ENCODE measurements around the gene STAB2. TPM values are rescaled to one million over a fixed set of nuclear protein-coding genes. Genes with fewer than 3 reads are reported as not detected.

Gene STAB2
- total RNA-seq, 6 experiments from 2014 or later = 5.5 to 32.2 (median 18.5) TPM

DNA sequence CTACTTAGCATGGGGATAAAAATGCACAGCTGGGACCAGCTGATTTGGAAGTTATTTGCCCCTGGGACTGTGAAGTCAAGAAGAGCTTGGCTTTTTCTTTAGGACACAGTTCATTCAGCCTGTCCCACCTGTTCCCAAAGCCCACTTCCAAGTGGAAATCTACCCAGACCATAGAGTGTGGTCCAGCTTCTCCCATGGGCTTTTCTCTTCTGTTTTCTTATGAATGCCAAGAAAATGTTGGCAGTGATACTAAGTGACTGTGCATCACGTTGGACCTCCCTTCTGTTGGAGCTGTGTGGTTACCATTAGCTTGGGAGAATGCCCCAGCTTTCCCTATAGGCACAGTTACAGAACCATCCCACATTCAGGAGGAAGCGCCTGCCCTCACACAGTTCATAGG lies 164.5 kb downstream of the STAB2 start:
- WGBS (ENCODE audit: insufficient coverage, low coverage, low lambda C conversion rate, missing lambda C conversion rate) = 17% methylated on average over 1 of the region's 2 CpGs
- DNase-seq (no peak), ATAC-seq (no peak)
- Histone ChIP-seq H3K4me1 (no peaks in the 10 kb centered on the region), H3K36me3 (peaks cover 0 to 3% (median 0%) of the 10 kb centered on the region in 4 donors), H3K4me3 (no peak overlapping the region), H3K27me3 (no peaks in the 10 kb centered on the region), H3K9me3 (no peaks in the 10 kb centered on the region), H3K27ac (no peak overlapping the region)
- TF ChIP-seq, protein P1, sequence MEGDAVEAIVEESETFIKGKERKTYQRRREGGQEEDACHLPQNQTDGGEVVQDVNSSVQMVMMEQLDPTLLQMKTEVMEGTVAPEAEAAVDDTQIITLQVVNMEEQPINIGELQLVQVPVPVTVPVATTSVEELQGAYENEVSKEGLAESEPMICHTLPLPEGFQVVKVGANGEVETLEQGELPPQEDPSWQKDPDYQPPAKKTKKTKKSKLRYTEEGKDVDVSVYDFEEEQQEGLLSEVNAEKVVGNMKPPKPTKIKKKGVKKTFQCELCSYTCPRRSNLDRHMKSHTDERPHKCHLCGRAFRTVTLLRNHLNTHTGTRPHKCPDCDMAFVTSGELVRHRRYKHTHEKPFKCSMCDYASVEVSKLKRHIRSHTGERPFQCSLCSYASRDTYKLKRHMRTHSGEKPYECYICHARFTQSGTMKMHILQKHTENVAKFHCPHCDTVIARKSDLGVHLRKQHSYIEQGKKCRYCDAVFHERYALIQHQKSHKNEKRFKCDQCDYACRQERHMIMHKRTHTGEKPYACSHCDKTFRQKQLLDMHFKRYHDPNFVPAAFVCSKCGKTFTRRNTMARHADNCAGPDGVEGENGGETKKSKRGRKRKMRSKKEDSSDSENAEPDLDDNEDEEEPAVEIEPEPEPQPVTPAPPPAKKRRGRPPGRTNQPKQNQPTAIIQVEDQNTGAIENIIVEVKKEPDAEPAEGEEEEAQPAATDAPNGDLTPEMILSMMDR (IDR thresholded peaks at IDR 0.05) = no peak
- no peak for TF ChIP-seq POLR2A (IDR thresholded peaks at IDR 0.05)
- intact Hi-C loops (cut with DNase I) = no loop called here

DNA sequence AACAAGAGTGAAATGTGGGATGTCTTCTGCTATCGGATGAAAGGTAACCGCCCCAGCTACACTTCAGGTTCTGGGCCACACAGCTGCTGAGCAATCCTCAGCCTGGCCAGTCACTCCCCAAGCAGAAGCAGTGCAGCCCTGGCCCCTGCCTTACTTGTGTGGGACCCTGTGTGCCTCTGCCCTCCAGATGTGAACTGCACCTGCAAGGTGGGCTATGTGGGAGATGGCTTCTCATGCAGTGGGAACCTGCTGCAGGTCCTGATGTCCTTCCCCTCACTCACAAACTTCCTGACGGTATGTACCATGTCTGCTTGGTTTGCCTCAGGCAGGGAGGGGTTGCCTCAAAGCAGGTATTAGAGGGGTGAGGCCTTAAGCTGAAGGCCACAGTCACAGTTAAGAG lies 168.4 kb downstream of the STAB2 start:
- Histone ChIP-seq H3K9me3 (no peaks in the 10 kb centered on the region), H3K4me1 (no peaks in the 10 kb centered on the region), H3K27ac (no peak overlapping the region), H3K27me3 (no peaks in the 10 kb centered on the region), H3K36me3 (peaks cover 0 to 3% (median 0%) of the 10 kb centered on the region in 4 donors), H3K4me3 (no peak overlapping the region)
- DNase-seq (no peak), ATAC-seq (no peak)
- intact Hi-C loops (cut with DNase I) = no loop called here
- 0% methylated on average over 1 of the region's 3 CpGs for WGBS (ENCODE audit: insufficient coverage, low coverage, low lambda C conversion rate, missing lambda C conversion rate)
- TF ChIP-seq, protein P1 (IDR thresholded peaks at IDR 0.05) = no peak
- TF ChIP-seq POLR2A (IDR thresholded peaks at IDR 0.05) = no peak

GRCh38 chr12:103756443-103756842 lies 169.4 kb downstream of the STAB2 start:
- H3K27ac ChIP-seq = no peak overlapping the region
- ATAC-seq (no peak), DNase-seq (no peak)
- no peaks in the 10 kb centered on the region for H3K4me1 ChIP-seq
- WGBS (ENCODE audit: insufficient coverage, low coverage, low lambda C conversion rate, missing lambda C conversion rate) = 86% methylated on average over 1 of the region's 5 CpGs
- no peaks in the 10 kb centered on the region for H3K9me3 ChIP-seq
- intact Hi-C loops (cut with DNase I) = no loop called here
- TF ChIP-seq, protein P1 (IDR thresholded peaks at IDR 0.05) = no peak
- TF ChIP-seq POLR2A (IDR thresholded peaks at IDR 0.05) = no peak
- H3K4me3 ChIP-seq = no peak overlapping the region
- H3K36me3 ChIP-seq = peaks cover 0 to 3% (median 0%) of the 10 kb centered on the region in 4 donors
- no peaks in the 10 kb centered on the region for H3K27me3 ChIP-seq

GRCh38 chr12:103757248-103757647 lies 170.2 kb downstream of the STAB2 start:
- Histone ChIP-seq H3K4me1 (no peaks in the 10 kb centered on the region), H3K9me3 (no peaks in the 10 kb centered on the region), H3K36me3 (peaks cover 0 to 3% (median 0%) of the 10 kb centered on the region in 4 donors), H3K27me3 (no peaks in the 10 kb centered on the region), H3K27ac (no peak overlapping the region), H3K4me3 (no peak overlapping the region)
- 90% methylated on average over 1 of the region's 1 CpG for WGBS (ENCODE audit: insufficient coverage, low coverage, low lambda C conversion rate, missing lambda C conversion rate)
- no peak for DNase-seq
- intact Hi-C loops (cut with DNase I) = no loop called here
- no peak for ATAC-seq
- TF ChIP-seq, protein P1 (IDR thresholded peaks at IDR 0.05) = no peak
- no peak for TF ChIP-seq POLR2A (IDR thresholded peaks at IDR 0.05)

Data from right lobe of liver (tissue), 6 donors.